Omental fat pad (tissue), 4 donors: Measurements from ENCODE around the gene POFUT1. TPM values are rescaled to one million over a fixed set of nuclear protein-coding genes. Genes with fewer than 3 reads are reported as not detected.

ENCODE experiments used
- ATAC-seq: fragments of 150-250 bp; one replicate; pipeline ENCODE4 v1.9.1; 2016; ENCODE audit warnings: mild to moderate bottlenecking, moderate library complexity; ENCODE audit not compliant: low FRiP score
- DNase-seq: peaks from one replicate; pipeline ENCODE4 v3.0.0-alpha.2; 2019; ENCODE audit warnings: low spot score
- CTCF ChIP-seq, 3 donors: fragments of 450-650 bp; IDR thresholded peaks; one replicate each; pipeline ENCODE4 v1.5.1; 2016 to 2017; ENCODE audit warnings: antibody characterized with exemption in 3 of 3, mild to moderate bottlenecking in 3 of 3, moderate library complexity in 2 of 3
- total RNA-seq, 4 donors: library from RNA; depleted of rRNA; stranded (reverse); fragments of >200 nt; gene quantifications; one replicate each; pipeline ENCODE4 v1.1.0, GENCODE V29; 2016

The POFUT1 gene
- total RNA-seq, 4 donors from 2014 or later, result 23.1 to 38.0 (median 27.8) TPM

DNA sequence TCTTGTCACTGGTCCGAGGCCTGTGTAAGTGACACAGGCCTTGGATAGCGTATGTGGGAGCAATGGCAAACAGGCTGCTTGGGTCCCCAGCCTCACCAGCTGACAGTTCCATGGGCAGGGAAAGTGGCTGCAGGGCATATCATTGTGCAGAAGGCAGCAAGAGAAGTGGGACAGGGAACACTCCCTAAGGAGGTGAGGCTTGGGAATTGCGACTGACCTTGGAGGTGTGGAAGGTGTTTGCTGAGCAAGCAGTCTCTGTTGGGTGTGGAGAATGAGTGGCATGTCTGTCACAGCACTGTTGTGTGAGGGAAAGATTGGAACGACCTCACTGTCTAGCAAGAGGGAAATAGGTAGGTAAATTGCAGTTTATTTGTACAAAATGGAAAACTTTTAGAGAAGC lies 16.8 kb downstream of the POFUT1 start:
- no peak for DNase-seq
- ATAC-seq, result no peak
- no peak for TF ChIP-seq CTCF (IDR thresholded peaks at IDR 0.05)

- ATAC-seq, result no peak
- DNase-seq, result no peak
- TF ChIP-seq CTCF (IDR thresholded peaks at IDR 0.05), result no peak
These were observed 18.7 kb downstream of the POFUT1 start for GRCh38 chr20:32226391-32226790.

- no peak for TF ChIP-seq CTCF (IDR thresholded peaks at IDR 0.05)
- ATAC-seq, result no peak
These were observed 19.6 kb downstream of the POFUT1 start for GRCh38 chr20:32227306-32227705.

DNA sequence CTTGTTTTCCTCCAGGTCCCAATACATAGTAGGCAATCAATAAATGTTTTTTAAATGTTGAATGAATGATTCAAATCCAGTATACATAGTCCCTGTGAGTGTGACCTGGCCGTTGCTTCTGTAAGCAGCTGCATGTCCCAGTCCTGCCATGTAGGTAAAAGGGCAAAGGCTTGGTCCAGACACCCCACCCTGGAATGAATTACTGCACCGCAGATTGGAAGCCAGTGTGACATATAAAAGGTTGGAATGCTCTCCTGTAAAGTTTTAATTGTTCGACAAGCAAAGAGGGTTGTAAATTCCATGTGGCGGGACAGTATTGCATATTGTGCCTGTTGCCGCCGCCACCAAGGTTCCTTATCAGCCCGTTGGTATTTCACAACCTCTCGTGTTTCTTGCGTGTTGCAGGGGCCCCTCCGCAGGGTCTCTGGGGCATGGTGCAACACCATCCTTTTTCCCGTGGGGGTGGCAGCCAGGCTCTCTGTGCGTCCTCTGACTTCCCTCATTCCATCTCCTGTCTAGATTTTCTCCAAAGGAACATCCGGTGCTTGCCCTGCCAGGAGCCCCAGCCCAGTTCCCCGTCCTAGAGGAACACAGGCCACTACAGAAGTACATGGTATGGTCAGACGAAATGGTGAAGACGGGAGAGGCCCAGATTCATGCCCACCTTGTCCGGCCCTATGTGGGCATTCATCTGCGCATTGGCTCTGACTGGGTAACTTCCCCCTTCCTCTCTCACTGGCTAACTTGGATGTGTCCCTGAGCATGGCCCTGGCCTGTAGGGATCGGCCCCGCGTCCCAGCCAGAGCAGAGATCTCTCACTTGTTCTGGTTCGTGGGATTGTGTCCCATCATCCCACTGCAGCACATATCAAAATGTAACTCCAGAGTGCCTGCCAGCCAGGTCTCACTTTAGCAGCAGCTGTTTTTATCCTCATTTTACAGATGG lies 20.3 kb downstream of the POFUT1 start:
- no peak for DNase-seq
- ATAC-seq, result no peak

More at GRCh38 chr20:32227306-32227705, 19.6 kb downstream of the POFUT1 start:
- DNase-seq, result no peak

DNA sequence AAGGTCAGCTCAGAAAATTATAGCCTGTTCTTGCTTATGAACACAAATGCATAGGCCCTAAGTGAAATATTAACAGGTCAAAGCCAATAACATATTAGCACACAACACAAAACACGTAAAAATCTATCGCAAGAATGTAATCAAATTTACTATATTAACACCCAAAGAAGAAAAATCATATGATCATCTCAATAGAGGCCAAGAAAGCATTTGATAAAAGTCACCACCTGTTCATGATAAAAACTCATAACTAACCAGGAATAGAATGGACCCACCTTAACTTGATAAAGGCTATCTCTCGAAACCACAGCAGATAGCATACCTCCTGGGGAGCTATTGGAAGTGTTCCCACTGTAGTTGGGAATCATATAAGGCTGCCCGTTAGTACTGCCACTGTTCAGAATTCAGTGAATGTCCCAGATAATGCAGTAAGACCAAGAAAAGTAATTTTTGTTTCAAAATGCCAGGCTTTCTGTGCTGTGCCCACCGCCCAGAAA lies 21.6 kb downstream of the POFUT1 start:
- TF ChIP-seq CTCF (IDR thresholded peaks at IDR 0.05), result no peak
- no peak for ATAC-seq

More for the DNA sequence above, 20.3 kb downstream of the POFUT1 start:
- no peak for TF ChIP-seq CTCF (IDR thresholded peaks at IDR 0.05)

DNA sequence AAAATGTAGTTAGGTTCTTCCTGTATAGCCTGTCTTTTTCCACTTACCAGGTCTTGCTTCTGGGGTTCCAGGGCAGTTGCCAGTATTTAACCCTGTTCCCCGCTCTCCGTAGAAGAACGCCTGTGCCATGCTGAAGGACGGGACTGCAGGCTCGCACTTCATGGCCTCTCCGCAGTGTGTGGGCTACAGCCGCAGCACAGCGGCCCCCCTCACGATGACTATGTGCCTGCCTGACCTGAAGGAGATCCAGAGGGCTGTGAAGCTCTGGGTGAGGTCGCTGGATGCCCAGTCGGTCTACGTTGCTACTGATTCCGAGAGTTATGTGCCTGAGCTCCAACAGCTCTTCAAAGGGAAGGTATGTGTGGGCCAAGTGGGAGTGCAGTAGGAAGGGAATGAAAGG lies 23.0 kb downstream of the POFUT1 start:
- DNase-seq (no peak), ATAC-seq (no peak)
- no peak for TF ChIP-seq CTCF (IDR thresholded peaks at IDR 0.05)

More for the DNA sequence above, 21.6 kb downstream of the POFUT1 start:
- no peak for DNase-seq
